NCI-H82 (cell line): ENCODE data around the gene MAPKAP1.
"Not testable (repeated sequence)": the region's sequence is repeated elsewhere in the genome, so short reads cannot be mapped to it uniquely, and the experiment has no call there.

Experiments
- DNase-seq: peaks from one replicate; lab custom pipeline; 2025; lab: John Stamatoyannopoulos, UW

The MAPKAP1 gene

DNA sequence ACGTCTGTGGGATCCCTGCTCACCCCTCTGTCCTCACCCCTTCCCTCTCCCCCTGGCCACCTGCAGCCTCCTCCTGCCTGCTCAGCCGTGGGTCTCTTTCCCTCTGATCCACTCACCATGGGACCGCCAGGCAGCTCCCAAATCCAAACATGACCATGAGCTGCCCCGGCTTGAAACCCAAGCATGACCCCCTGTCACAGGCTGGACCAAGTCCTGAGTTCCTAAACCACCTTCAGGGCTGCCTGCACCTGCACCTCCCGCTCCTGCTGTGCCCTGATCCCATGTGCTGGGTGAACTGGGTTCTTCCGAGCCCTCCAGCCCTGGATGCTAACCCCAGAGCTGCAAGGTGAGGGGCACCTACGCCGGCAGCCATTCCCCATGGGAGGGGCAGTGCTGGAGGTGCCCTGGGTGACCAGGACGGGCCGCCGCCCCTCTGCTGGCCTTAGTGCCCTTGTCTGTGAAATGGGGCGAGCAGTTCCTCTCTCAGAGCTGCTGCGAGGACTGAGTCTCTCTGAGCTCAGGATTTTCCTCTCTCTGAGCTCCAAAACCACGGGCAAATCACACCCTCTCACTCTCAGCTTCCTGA, 295.7 kb downstream of the MAPKAP1 start:
- no peak for DNase-seq

DNA sequence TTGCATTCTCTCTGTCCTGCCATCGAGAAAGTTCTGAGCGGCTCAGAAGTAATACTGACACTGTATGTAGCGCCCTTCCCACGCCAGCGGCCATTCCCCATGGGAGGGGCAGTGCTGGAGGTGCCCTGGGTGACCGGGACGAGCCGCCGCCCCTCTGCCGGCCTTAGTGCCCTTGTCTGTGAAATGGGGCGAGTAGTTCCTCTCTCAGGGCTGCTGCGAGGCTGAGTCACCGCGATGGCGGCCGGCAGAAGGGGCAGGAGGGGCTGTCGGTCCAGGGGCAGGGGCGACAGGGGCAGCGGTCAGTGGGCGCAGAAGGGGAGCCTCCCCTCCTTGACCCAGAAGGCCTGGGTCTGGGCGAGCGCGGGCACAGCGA, 296.5 kb downstream of the MAPKAP1 start:
- no peak for DNase-seq

DNA sequence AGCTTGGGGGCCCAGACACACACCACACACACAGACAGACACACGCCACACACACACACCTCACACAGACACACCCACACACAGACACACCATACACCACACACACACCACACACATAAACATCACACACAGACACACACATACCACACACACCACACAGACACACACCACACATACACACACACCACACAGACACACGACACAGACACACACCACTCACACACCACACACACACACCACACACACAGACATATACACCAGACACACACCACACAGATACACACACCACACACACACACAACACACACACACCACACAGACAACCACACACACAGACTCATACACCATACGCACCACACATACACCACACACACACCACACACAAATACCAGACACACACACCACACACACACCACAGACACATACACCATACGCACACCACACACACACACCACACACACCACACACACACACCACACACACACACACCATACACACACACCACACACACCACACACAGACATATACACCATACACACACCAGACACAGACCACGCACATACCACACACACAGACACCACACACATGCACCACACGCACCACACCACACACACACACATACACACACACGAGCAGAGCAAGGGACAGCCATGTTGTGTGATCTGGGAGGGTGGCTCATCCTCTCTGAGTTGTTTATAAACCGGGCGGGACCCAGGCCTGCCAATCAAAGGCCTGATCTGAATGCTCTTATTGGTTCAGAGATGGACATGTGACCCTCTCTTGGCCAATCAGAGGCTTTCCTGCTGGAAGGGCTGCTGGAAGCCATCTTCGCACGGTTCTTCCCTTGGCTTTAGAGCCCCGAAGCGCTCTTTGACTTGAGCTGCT, 297.1 kb downstream of the MAPKAP1 start:
- peak; percentile 61 for DNase-seq

DNA sequence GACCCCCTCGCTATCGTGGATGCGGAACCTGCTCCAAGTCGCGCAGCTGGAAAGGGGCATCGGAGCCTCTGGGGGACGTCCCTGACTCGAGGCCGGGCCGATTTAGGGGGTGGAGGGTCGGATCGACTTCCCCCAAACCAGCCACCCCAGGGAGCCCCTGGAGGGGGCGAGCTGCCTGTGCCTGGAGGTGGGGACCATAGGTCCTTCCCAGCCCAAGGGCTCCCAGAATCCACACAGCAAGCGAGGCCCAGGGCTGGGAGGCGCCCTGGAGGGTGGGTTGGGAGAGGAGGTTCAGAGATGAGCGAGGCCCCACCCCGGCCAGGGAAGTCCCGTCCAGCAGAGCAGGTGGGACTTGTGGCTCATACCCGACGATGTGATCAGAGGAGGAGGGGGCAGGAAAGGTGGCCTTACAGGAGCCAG, 297.8 kb downstream of the MAPKAP1 start:
- peak; percentile 25 for DNase-seq

DNA sequence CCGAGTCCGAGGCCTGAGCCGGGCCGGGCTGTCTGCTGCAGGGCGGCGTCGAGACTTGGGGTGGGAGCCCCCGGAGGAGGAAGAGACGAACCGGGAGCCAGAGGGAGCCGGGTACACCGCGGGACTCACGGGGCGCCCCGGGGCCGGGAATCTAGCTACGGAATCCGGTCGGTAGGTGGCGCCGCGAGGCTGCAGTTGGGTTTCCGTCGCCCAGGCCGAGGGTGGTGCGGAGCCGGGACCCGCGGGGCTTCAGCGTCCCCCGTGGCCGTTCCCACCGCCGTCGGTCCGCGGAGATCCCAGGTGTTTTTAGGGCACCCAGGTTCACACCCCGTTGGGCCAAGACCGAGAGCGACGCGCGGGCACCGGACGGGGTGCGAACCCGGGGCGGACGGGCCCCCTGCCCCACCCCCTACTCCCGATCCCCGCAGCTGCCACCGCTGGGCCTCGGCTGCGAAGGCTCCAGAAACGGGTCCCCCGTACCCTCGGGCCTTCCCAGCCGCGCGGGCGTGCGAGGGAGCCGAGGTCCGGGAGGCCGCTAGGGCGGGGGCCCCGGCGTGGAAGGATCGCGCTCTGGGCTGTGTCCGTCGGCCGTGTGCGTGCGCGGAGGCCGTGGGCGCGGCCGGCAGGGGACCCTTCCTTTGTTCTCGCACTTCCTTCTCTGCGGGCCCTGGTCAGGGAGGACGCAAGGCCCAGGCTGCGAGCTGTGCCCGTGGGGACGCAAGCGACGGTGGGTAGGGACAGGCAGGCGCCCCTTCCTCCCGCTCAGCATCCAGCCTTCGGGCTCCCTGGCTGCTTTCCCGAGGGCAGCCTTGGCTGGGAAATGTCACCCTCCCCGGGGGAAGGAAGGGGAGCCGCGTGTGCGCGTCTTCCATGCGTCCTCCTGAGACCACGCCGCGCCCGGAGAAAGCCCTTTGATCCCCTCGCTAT, 298.8 kb downstream of the MAPKAP1 start:
- peak; percentile 79 for DNase-seq

DNA sequence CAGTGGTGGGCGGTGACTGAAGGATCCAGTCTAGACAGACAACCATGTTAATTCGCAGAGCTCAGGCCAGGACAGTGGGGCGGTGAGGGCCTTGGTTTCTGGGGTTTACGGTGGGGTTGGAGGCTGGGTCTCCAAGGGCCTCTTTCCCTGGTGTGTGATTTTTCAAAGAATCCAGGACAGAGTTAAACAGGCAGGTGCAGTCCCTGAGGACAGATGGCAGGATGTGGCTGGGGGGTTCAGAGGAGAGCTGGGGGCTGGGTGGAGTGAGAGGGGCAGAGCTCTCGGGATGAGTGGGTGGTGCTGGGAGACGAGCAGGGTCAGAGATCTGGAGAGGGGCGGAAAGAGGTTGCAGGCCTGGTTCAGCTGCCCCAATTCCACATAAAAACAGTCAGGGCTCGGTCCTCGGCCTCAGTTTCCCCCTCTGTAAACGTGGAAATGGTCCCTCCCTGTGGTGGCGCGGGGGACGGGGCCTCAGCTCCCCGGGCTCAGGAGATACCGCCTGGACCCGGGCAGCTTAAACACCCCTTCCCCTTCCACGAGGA, 299.5 kb downstream of the MAPKAP1 start:
- DNase-seq: peak; percentile 17

DNA sequence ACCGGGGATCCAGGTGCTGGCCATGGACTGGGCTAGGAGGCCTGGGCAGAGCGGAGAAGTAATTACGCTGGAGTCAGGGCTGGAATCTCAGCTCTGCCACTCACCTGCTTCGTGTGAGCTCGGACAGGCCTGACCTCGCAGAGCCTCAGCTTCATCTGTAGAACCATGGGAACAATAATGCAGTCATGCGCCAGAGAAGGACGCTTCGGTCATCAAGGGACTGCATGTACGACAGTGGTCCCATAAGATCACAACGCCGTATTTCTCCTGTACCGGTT, 300.3 kb downstream of the MAPKAP1 start:
- DNase-seq: no peak

DNA sequence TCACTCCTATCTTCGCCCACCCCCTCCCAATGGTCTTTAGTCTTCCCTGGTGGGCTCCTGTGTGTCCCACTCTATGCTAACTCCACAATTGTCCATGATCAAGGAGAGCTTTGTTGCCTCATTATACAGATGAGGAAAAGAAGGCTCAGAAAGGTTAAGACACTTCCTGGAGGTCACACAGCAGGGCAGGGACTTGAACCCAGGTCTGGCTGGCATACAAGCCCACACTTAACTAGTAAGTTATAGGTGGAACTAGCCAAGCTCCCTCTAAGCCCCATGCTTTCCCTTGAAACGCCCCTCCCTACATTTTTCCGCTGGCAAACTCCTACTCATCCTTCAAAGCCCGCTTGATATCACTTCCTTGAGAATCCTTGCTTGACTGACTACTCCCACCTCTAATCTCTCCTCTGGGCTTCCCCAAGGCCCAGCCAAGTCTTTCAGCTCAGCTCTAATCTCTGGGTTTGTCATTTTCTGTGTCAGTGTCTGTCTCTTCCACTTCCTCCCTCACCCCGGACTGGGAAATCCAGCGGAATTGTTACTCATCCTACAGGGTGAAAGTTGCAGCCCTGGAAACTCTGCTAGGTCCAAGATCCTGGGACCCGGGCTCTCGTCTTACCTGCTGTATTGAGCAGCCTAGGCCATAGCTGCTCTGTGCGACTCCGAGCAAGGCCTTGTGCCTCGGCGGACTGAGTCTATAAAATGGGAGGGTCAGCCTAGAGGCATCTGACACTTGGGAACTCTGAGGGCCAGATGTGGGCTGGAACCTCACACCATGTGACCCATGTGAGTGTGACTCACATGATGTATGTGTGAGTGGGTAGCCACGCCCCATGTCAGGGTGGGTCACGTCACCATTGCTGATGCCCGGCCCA, 300.8 kb downstream of the MAPKAP1 start:
- no peak for DNase-seq

DNA sequence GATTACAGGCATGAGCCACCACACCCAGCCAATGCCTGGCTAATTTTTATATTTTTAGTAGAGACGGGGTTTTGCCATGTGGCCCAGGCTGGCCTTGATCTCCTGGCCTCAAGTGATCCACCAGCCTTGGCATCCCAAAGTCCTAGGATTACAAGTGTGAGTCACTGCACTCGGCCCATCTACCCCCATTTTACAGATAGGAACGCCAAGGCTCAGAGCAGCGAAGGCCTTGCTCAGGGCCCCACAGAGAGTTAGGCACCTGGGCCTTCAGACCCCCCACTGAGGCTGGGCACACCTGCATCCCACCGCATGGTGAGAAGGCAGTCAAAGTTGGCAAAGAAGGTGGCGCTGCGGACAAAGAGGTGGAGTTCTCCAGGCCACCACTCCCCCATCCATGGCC, 302.3 kb downstream of the MAPKAP1 start:
- no peak for DNase-seq

DNA sequence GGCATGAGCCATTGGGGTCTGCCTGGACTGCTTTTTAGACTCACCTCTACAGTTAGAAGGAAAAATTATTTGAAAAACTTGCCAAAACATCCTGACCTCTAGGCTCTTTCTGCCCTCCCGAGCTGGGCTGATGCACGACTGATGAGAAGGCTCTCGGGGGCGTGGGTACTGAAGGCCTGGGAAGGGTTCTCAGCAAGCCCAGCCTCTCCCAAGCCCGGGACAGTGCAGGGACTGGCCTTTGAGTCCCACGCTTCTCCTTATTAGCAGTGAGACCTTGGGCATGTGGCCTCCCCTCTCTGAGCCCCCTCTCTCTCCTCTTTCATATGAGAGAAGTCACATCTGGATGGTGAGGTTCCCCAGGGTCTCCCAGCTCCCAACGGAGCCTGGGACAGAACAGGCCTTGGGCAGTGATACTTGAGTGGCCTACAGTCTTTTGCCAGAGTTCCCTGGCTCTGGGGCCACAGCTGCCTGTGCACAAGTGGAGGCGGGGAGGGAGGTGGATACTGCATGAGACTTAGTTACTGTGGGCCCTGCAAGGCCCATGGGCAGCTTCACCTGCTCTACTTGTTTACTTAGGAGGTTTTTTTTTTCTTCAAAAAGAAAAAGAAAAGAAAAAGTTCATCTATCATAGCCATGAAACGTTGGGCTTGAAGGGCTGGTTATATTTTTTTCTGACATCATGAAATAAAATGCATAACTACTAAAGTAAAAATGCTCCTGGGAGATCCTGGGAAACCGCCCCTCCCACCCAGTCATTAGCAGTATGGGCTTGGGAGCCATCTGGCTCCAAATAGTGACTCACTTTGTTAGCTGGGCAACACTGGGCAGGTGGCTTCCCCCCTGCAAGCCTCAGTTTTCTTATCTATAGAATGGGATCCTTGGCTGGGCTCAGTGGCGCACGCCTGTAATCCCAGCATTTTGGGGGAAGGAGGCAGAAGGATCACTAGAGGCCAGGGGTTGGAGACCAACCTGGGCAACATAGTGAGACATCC, 306.0 kb downstream of the MAPKAP1 start:
- peak; percentile 38 for DNase-seq

DNA sequence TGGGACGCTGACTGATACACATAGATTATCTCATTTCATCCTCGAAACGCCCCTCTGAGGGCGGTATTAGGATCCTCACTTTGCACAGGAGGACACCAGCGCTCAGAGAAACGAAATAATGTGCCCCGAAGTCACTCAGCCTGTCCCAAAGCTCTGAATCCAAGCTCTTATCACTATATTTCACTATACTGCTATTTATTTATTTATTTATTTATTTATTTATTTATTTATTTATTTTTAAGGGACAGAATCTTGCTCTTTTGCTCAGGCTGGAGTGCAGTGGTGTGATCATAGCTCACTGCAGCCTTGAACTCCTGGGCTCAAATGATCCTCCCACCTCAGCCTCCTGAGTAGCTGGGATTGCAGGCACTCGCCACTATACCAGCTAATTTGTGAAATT, 306.8 kb downstream of the MAPKAP1 start:
- not testable (repeated sequence) for DNase-seq

DNA sequence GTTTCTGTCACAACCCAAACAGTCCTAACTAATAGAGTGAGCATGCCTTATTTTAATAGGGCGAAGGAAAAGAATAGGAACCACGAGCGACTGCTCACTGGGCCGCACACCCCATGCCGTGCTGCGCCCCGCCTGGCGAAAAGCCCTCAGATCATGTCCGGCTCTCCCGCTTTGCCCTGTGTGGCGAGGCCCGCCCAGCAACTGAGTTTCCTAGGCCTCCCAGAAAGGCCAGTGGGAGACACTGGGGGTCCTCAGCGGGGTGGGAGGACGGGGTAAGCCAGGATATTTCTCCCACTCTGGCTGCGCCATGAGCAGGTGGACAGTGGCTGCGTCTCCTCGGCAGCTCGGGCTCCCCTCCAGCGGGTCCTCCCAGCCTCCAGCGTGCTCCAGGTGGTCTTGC, 307.3 kb downstream of the MAPKAP1 start:
- no peak for DNase-seq

DNA sequence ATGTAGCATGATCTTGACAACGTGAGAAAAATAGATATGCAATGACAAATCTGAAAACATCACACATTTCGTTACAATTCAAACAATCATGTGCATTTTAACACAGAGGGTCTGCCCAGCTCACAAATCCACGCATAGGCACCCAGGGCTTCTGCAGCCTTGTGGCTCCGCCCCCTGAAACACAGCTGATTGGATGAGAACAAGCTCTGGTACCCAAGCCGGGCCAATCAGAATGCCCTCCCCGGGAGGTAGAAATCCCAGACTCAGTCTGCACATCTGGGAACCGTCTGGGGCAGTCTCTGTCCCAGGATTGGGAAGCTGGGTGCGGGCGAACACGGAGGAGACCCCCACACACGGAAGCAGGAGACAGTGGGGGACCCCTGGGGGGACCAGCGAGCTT, 307.8 kb downstream of the MAPKAP1 start:
- DNase-seq: peak; percentile 19

DNA sequence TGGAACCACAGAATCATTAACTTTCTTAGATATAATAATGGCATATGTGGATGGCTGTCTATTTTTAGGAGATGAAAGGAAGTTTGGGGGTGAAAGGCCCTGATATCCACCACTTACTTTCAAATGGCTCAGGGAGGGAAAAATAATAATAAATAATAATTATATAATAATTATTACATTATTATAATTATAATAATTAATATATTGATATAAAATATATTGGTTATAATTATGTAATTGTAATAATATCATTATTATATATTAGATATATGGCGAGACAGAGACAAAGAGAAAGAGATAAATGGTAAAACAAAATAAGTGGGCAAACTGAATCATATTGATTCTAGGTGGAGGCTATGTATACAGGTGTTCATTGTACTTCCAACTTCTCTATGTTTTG, 308.8 kb downstream of the MAPKAP1 start:
- no peak for DNase-seq

DNA sequence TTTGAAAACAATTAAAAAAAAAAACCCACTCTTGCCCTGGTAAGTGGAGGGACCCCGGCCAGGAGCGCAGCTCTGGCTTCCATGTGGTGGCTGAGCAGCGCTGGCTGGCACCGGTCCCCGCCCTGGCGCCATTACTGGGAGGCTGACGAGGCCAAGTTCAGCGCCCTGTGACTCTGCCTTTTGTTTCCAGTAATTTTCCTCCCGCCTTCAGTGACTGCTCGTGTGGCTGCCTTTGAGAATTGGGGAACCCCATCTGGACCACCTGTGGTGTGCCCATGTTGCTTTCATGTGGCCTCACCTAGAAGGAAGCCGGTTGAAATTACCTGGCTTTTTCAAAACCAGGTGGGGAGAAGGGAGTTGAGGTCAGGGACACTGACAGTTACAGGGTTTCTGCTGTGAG, 309.3 kb downstream of the MAPKAP1 start:
- DNase-seq: no peak

DNA sequence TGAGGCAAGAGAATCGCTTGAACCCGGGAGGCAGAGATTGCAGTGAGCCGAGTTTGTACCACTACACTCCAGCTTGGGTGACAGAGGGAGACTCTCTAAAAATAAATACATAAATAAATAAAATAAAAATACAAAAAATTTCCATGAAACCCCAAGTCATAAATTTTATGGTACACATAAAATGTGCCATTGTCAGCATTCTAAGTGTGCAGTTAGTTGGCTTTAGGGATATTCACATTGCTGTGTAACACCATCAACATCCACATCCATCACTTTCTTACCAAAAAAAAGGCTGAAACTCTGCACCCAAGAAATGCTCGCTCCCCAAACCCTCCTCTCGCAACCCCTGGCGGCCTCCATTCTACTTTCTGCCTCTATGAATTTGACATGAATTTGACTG, 310.2 kb downstream of the MAPKAP1 start:
- no peak for DNase-seq

DNA sequence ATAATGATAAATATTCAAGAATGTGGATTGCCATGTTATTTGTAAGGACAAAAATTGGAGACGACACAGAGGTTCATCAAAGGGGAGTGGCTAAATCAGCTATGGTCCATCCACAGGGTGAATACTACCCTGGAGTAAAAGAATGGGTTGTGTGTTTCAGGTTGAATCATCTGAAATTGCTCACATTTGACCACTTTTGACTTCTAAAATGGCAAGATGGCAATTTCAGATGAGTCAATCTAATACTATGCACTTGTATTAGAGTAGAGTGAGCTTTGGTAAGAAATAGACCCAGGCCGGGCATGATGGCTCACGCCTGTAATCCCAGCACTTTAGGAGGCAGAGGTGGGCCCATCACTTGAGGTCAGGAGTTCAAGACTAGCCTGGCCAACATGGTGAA, 313.6 kb downstream of the MAPKAP1 start:
- DNase-seq: no peak

DNA sequence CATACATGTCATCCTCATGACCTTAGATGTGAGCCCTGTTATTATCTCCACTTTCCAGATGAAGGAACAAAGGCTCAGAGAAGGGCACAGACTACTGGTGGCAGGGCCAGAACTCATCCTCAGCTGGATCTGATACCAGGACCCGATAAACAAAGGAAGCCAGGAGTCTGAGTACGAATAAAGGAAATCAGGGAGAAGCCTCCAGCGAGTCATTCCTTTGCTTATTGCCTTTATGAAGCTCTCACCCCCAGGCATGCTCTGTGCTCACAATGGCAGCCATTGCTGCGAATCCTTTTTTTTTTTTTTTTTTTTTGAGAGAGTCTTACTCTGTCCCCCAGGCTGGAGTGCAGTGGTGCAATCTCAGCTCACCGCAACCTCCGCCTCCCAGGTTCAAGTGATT, 315.3 kb downstream of the MAPKAP1 start:
- DNase-seq: no peak

DNA sequence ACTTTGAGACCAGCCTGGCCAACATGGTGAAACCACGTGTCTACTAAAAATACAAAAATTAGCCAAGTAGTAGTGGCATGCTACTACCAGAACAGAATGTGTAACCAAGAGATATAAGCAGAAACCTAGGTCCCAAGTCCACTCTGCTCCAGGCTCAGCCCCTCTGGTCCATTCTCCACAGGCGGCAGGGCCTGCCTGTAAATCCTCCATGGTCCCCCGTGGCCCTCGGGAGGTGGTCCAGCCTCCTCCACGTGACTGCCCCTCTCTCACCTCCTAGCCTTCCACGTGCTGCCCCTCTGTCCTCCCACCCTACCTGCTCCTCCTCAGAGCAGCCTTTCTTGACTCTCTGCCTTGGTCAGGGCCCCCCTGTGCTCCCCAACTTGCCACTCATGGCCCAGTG, 318.0 kb downstream of the MAPKAP1 start:
- DNase-seq: no peak

DNA sequence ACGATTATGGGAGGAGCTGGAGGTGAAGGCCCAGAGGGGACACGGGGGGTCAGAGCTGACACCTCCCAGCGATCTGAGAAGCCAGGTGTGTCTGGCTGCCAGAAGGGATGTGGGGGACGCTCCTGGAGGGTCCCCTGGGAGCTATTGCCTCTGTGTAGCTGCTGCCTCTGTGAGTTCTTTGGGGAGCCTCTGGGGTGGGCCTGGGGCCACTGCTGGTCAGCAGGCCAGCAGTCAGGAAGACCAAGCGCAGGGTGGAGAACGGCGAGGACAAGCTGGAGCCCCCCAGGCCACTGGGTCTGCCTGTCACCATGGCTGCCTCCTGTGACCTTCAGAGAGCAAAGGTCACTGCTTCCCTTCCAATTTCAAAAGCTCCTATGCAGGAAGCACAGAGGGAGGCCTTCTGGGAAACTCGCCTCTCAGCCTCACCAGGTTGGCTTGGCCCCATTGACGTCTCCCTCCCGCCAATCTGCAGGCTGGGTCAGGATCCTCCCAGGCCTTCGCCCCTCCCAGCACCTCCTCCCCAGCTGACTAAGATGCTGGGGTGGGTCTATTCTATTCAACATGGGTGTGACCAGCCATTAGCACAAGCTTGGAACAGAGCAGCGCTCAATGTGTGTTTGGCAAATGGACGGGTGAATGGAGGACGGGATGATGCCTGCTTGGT, 319.0 kb downstream of the MAPKAP1 start:
- DNase-seq: no peak
